Subcutaneous adipose tissue (tissue), 4 donors: ENCODE results near the gene LMOD2. TPM values are rescaled to one million over a fixed set of nuclear protein-coding genes. Genes with fewer than 3 reads are reported as not detected.

Source experiments
- CTCF ChIP-seq: fragments of 450-650 bp; IDR thresholded peaks from one replicate; pipeline ENCODE4 v1.5.1; 2016; ENCODE audit warnings: low read depth, mild to moderate bottlenecking, control low read depth, antibody characterized with exemption, moderate library complexity
- total RNA-seq, 4 donors: library from RNA; depleted of rRNA; stranded (reverse); fragments of >200 nt; gene quantifications; one replicate each; pipeline ENCODE4 v1.1.0, GENCODE V29; 2016

LMOD2 gene
- total RNA-seq, 4 donors from 2014 or later, result not detected

- no peak for TF ChIP-seq CTCF
Observed at GRCh38 chr7:123621707-123622106, 34.0 kb upstream of the LMOD2 start.

GRCh38 chr7:123622660-123623386 lies 32.8 kb upstream of the LMOD2 start:
- TF ChIP-seq CTCF, result no peak

- no peak for TF ChIP-seq CTCF
Observed at GRCh38 chr7:123624527-123625183, 31.0 kb upstream of the LMOD2 start.

- TF ChIP-seq CTCF, result no peak
Observed at GRCh38 chr7:123625254-123625653, 30.4 kb upstream of the LMOD2 start.

GRCh38 chr7:123627851-123628250 lies 27.8 kb upstream of the LMOD2 start:
- TF ChIP-seq CTCF, result no peak

- no peak for TF ChIP-seq CTCF
Observed at GRCh38 chr7:123628829-123629228, 26.8 kb upstream of the LMOD2 start.

GRCh38 chr7:123629281-123629680 lies 26.4 kb upstream of the LMOD2 start:
- no peak for TF ChIP-seq CTCF
